Gastrocnemius medialis (tissue), 4 donors: ENCODE data around the gene CHRNA9.

Experiments used
- CTCF ChIP-seq, 5 experiments: fragments of 450-650 bp in 3 of 5; fragments of 200-600 bp in 2 of 5; sonication (generic) in 2 of 5; IDR thresholded peaks in 4 of 5; conservative IDR thresholded peaks in 1 of 5; 1 replicate in 4 of 5; 2 replicates in 1 of 5; pipeline ENCODE4 v1.5.1; 2016 to 2019; ENCODE audit warnings: antibody characterized with exemption in 5 of 5, mild to moderate bottlenecking in 3 of 5, moderate library complexity in 3 of 5
- POLR2A ChIP-seq, 2 donors: fragments of 450-650 bp; IDR thresholded peaks; one replicate each; pipeline ENCODE4 v1.6.1; 2017; ENCODE audit warnings: antibody characterized with exemption in 2 of 2, mild to moderate bottlenecking in 2 of 2, moderate library complexity in 2 of 2

DNA sequence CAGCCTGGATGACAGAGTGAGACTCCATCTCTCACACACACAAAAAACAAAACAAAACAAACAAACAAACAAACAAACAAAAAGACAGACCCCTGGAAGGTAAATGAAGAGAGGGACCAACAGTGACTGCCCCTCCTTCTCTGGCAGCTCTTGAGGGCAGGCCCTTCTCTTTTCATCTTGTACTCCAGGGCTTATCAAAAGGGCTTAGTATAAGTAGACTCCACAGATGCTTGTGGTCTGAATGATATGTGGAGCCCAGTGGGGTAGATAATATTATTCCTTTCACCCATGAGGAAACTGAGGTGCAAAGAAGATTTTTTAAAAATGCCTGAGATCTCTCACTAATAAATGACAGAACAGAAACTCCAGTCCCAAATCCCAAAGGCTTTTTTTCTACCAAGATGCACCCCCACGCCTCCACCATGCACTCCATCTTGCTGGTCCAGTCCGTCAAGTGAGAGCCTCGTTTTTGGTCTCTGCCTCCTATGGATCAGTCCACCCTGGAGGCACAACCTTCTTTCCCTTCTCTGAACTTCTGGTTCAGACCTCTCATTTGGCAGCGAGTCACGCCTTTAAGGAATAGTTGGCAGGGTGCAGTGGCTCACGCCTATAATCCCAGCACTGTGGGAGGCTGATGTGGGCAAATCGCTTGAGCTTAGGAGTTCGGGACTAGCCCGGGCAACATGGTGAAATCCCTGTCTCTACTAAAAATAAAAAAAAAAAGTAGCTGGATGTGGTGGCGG, 17.0 kb upstream of the CHRNA9 start:
- TF ChIP-seq CTCF (IDR thresholded peaks at IDR 0.05 in 4 of 5, conservative IDR thresholded peaks at IDR 0.05 in 1 of 5) (no peak), POLR2A (IDR thresholded peaks at IDR 0.05) (no peak)
